HepG2 (cell line): ENCODE measurements around the gene ANKRD12. TPM values are rescaled to one million over a fixed set of nuclear protein-coding genes. Genes with fewer than 3 reads are reported as not detected.

Experiments
- ATAC-seq: fragments of 200-7000 bp; cut with Tn5 transposase; 3 replicates; pipeline ENCODE4 v1.9.1; 2020; ENCODE audit warnings: mild to moderate bottlenecking, moderate library complexity
- BruUV-seq: library from RNA; stranded (reverse); fragments of 400-500 nt; replicated peaks from 2 replicates; lab custom pipeline; 2021; lab: Mats Ljungman, UMichigan
- CTCF ChIA-PET: fragments of 300-600 bp; formaldehyde crosslinking; extraction: SDS; loops from one replicate; lab custom pipeline; 2021; ENCODE audit warnings: low total read pairs, inconsistent platforms, low intra/inter-chr PET ratio; lab: Yijun Ruan, JAX
- POLR2A ChIA-PET: fragments of 350-600 bp; sonication (Branson Sonifier 250); formaldehyde crosslinking; loops from one replicate; lab custom pipeline; 2020; ENCODE audit warnings: antibody characterized with exemption, inconsistent platforms; lab: Yijun Ruan, JAX
- DNase-seq: peaks from one replicate; pipeline ENCODE4 v3.0.0-alpha.2; 2015; ENCODE audit warnings: low spot score
- FAIRE-seq: peaks from 3 replicates; lab custom pipeline; 2011; peaks lifted over from hg19 to GRCh38; lab: Jason Lieb, UNC
- H2AFZ ChIP-seq: one replicate; pipeline ENCODE4 v1.6.1; 2011; ENCODE audit warnings: low read length, inconsistent platforms
- H3K27ac ChIP-seq: fragments of 300-600 bp; 3 replicates; pipeline ENCODE4 v1.8.0; 2011; ENCODE audit warnings: mixed run types, mild to moderate bottlenecking, mixed read lengths, low read length, inconsistent platforms; ENCODE audit not compliant: insufficient read depth; ENCODE audit errors: extremely low read length
- H3K27me3 ChIP-seq, 2 experiments: fragments of 200-600 bp in 1 of 2; 2 replicates in 1 of 2; 3 replicates in 1 of 2; pipeline versions ENCODE4 v1.6.0 to v1.8.0; 2011; ENCODE audit warnings: low read length in 2 of 2, mild to moderate bottlenecking in 2 of 2, moderate library complexity in 2 of 2, inconsistent platforms in 1 of 2; ENCODE audit not compliant: insufficient read depth in 2 of 2, control insufficient read depth in 1 of 2
- H3K36me3 ChIP-seq, 2 experiments: fragments of 200-600 bp in 1 of 2; replicated peaks in 1 of 2; 2 replicates in 1 of 2; 3 replicates in 1 of 2; pipeline versions ENCODE4 v1.5.1 to v1.8.0; 2011; ENCODE audit warnings: low read length in 2 of 2, inconsistent platforms in 1 of 2; ENCODE audit not compliant: insufficient read depth in 2 of 2, control insufficient read depth in 1 of 2
- H3K4me1 ChIP-seq: 2 replicates; pipeline ENCODE4 v1.5.1; 2012; ENCODE audit warnings: low read length, inconsistent platforms; ENCODE audit not compliant: insufficient read depth
- H3K4me2 ChIP-seq: 2 replicates; pipeline ENCODE4 v1.6.0; 2011; ENCODE audit warnings: low read depth, low read length, inconsistent platforms
- H3K4me3 ChIP-seq, 3 experiments: fragments of 200-600 bp in 1 of 3; sonication (generic), shearing (Covaris generic) in 1 of 3; replicated peaks in 1 of 3; 2 replicates each; pipeline ENCODE4 v1.5.1; 2011 to 2016; ENCODE audit warnings: low read length in 3 of 3, inconsistent platforms in 2 of 3, low read depth in 2 of 3, mild to moderate bottlenecking in 2 of 3, control low read depth in 1 of 3, mixed read lengths in 1 of 3; ENCODE audit not compliant: insufficient read depth in 1 of 3
- H3K79me2 ChIP-seq: one replicate; pipeline ENCODE4 v1.6.1; 2011; ENCODE audit warnings: low read length, inconsistent platforms; ENCODE audit not compliant: insufficient read depth
- H3K9ac ChIP-seq: 2 replicates; pipeline ENCODE4 v1.6.0; 2011; ENCODE audit warnings: mild to moderate bottlenecking, low read depth, low read length, inconsistent platforms; ENCODE audit not compliant: insufficient read depth
- H3K9me3 ChIP-seq: 2 replicates; pipeline ENCODE4 v1.5.1; 2012; ENCODE audit warnings: mild to moderate bottlenecking, low read length
- H4K20me1 ChIP-seq: 2 replicates; pipeline ENCODE4 v1.6.0; 2011; ENCODE audit warnings: inconsistent platforms, mild to moderate bottlenecking, low read length, moderate library complexity; ENCODE audit not compliant: insufficient read depth
- ARNT ChIP-seq: fragments of 450-650 bp; IDR thresholded peaks from 2 replicates; pipeline ENCODE4 v1.6.1; 2017
- FOXJ3 ChIP-seq: sonication (generic); formaldehyde crosslinking; IDR thresholded peaks from 2 replicates; pipeline ENCODE4 v1.4.0; 2020; ENCODE audit warnings: missing genetic modification reagents, mild to moderate bottlenecking, borderline replicate concordance
- HMG20B ChIP-seq: conservative IDR thresholded peaks from 2 replicates; pipeline ENCODE4 v1.6.1; 2016; ENCODE audit warnings: missing genetic modification reagents, missing compliant biosample characterization
- MYNN ChIP-seq: sonication (generic); formaldehyde crosslinking; IDR thresholded peaks from 2 replicates; pipeline ENCODE4 v1.4.0; 2020; ENCODE audit warnings: mild to moderate bottlenecking, low read depth, missing genetic modification reagents
- NFE2 ChIP-seq: sonication (generic); formaldehyde crosslinking; IDR thresholded peaks from 2 replicates; pipeline ENCODE4 v1.4.0; 2020; ENCODE audit warnings: missing genetic modification reagents
- PHB2 ChIP-seq: fragments of 450-650 bp; IDR thresholded peaks from 2 replicates; pipeline ENCODE4 v1.6.1; 2018; ENCODE audit not compliant: partially characterized antibody
- PHF21A ChIP-seq: sonication (generic); formaldehyde crosslinking; IDR thresholded peaks from 2 replicates; pipeline ENCODE4 v1.5.0; 2020; ENCODE audit warnings: mild to moderate bottlenecking, missing genetic modification reagents
- RAD21 ChIP-seq: fragments of 450-650 bp; formaldehyde crosslinking; IDR thresholded peaks from 2 replicates; pipeline ENCODE4 v1.5.0; 2020; ENCODE audit warnings: mild to moderate bottlenecking
- SAP130 ChIP-seq: IDR thresholded peaks from 2 replicates; pipeline ENCODE4 v1.6.1; 2016; ENCODE audit warnings: low read depth
- TBX3 ChIP-seq: fragments of 450-650 bp; IDR thresholded peaks from 2 replicates; pipeline ENCODE4 v1.6.1; 2017; ENCODE audit warnings: antibody characterized with exemption, mild to moderate bottlenecking, inconsistent platforms, borderline replicate concordance
- XBP1 ChIP-seq: sonication (generic); formaldehyde crosslinking; IDR thresholded peaks from 2 replicates; pipeline ENCODE4 v1.5.0; 2020; ENCODE audit warnings: missing genetic modification reagents
- ZBTB3 ChIP-seq: sonication (generic); formaldehyde crosslinking; IDR thresholded peaks from 2 replicates; pipeline ENCODE4 v1.4.0; 2020; ENCODE audit warnings: low read depth, mild to moderate bottlenecking, moderate library complexity, missing genetic modification reagents, borderline replicate concordance
- ZBTB42 ChIP-seq: sonication (generic); formaldehyde crosslinking; IDR thresholded peaks from 2 replicates; pipeline ENCODE4 v1.5.0; 2020; ENCODE audit warnings: mild to moderate bottlenecking, missing genetic modification reagents
- ZNF256 ChIP-seq: sonication (generic); formaldehyde crosslinking; conservative IDR thresholded peaks from 2 replicates; pipeline ENCODE4 v1.4.0; 2020; ENCODE audit warnings: missing genetic modification reagents
- ZNF3 ChIP-seq: IDR thresholded peaks from 2 replicates; pipeline ENCODE4 v1.7.0; 2017; ENCODE audit warnings: inconsistent platforms
- ZNF383 ChIP-seq: sonication (generic); formaldehyde crosslinking; IDR thresholded peaks from 2 replicates; pipeline ENCODE4 v1.4.0; 2020; ENCODE audit warnings: missing genetic modification reagents, mild to moderate bottlenecking, borderline replicate concordance
- ZNF547 ChIP-seq: sonication (generic); formaldehyde crosslinking; IDR thresholded peaks from 2 replicates; pipeline ENCODE4 v1.5.1; 2020; ENCODE audit warnings: mild to moderate bottlenecking, missing genetic modification reagents
- WGBS: methylation state at CpG from one replicate; pipeline ENCODE4 v1.1.6; 2017; ENCODE audit warnings: low lambda C conversion rate; 5-methylcytosine and 5-hydroxymethylcytosine counted together
- in situ Hi-C: cut with HindIII; loops from 2 replicates; pipeline ENCODE4 v1.10.0; 2017; ENCODE audit warnings: low pct_unique_long_range_greater_than_20kb; ENCODE audit not compliant: extremely low pct_ligation_motif_present
- intact Hi-C: fragments of 100-400 bp; cut with micrococcal nuclease; formaldehyde crosslinking; loops from one replicate; pipeline ENCODE4 v1.10.0; 2022; ENCODE audit not compliant: unreplicated experiment
- polyA plus RNA-seq, 8 experiments: library from polyadenylated mRNA; depleted of rRNA in 3 of 8; stranded (reverse) in 7 of 8; unstranded in 1 of 8; fragments of >200 nt; fragmentation: Illumina TruSeq in 4 of 8; extraction: Trizol in 4 of 8; gene quantifications; 2 replicates each; pipeline versions ENCODE4 v1.2.1 to v1.2.3, GENCODE V29; 2011 to 2016; ENCODE audit warnings: low read depth in 4 of 8, missing spikeins in 1 of 8, mixed read lengths in 1 of 8; ENCODE audit not compliant: insufficient read depth in 1 of 8
- total RNA-seq, 5 experiments: library from RNA; depleted of rRNA; stranded (reverse); fragments of >200 nt; fragmentation: Illumina TruSeq; extraction: Trizol; gene quantifications; 2 replicates each; pipeline ENCODE4 v1.2.3, GENCODE V29; 2016; ENCODE audit warnings: low read depth in 1 of 5
- TF ChIP-seq, protein P1 (sequence below): sonication (generic); formaldehyde crosslinking; IDR thresholded peaks from 2 replicates; pipeline ENCODE4 v1.5.0; 2020; ENCODE audit warnings: mild to moderate bottlenecking, missing genetic modification reagents
- TF ChIP-seq, protein P2 (sequence below): sonication (generic); formaldehyde crosslinking; IDR thresholded peaks from 2 replicates; pipeline ENCODE4 v1.8.0; 2022; ENCODE audit warnings: low read depth, missing genetic modification reagents

ANKRD12 gene
- total and polyA plus RNA-seq, 2 of the 13 experiments (the other 11 are each of a cell fraction or from before 2014, with no cell fraction given): 6.0 to 23.2 TPM

DNA sequence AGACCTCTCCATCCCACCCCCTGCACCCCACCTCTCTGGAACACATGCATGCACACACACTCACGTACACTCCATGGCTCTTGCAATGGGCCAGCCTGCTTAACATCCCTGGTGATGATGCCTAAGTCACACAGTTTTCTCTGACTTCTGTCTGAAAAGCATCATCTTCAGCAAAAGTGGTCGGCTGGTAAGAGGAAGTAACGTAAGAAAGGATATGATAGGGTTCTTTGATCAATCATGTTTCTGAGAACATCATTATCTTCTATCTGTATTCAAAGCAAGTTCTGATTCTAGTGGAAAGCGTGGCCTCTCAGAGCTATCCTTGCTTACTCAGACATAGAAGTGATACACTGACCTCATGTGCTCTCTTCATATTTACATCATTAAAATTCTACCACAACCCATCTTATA, 45.5 kb upstream of the ANKRD12 start:
- DNase-seq (no peak), ATAC-seq (no peak), FAIRE-seq (no peak)
- WGBS: 97% methylated on average over 4 of the region's 4 CpGs
- H3K4me1 ChIP-seq: peaks cover 79% of the 10 kb centered on the region
- BruUV-seq: no TSS peak
- TF ChIP-seq TBX3 (no peak), ZNF256 (CRISPR knock-in tag) (no peak), PHB2 (no peak), SAP130 (CRISPR knock-in tag) (no peak), ZBTB42 (CRISPR knock-in tag) (no peak), NFE2 (no peak), XBP1 (CRISPR knock-in tag) (no peak), ZNF3 (CRISPR knock-in tag) (no peak)
- H4K20me1 ChIP-seq: no peaks in the 10 kb centered on the region
- no peak overlapping the region for H3K9ac ChIP-seq
- no peak overlapping the region for H2AFZ ChIP-seq
- no peak overlapping the region for H3K27ac ChIP-seq
- H3K79me2 ChIP-seq: no peaks in the 10 kb centered on the region
- no peaks in the 10 kb centered on the region for H3K27me3 ChIP-seq
- H3K9me3 ChIP-seq: no peaks in the 10 kb centered on the region
- in situ Hi-C loops (no loop called here), intact Hi-C loops (no loop called here)
- no peak overlapping the region for H3K4me3 ChIP-seq
- CTCF ChIA-PET: no interaction called here
- H3K36me3 ChIP-seq: no peaks in the 10 kb centered on the region
- POLR2A ChIA-PET: no interaction called here
- no peak overlapping the region for H3K4me2 ChIP-seq

DNA sequence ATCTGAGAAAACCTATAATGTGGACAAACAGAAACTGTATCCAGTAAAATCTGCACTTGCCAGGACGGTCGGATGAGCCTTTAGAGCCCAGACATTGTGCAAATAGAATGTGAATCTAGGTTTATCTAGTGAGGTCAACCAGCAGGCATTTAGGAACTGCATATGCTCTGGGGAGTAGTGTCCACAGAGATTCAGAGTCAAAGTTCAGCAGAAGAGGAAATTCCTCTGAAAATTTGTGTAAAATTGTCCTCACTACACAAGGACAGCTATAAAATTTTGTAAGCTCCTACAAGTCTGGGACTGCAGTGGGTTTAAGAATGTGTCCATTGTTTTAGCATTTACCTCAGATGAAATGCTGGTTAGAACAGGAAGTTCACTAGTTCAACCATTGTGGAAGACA, 43.9 kb upstream of the ANKRD12 start:
- no peak overlapping the region for H2AFZ ChIP-seq
- intact Hi-C loops (no loop called here), in situ Hi-C loops (no loop called here)
- H3K9me3 ChIP-seq: no peaks in the 10 kb centered on the region
- H3K4me2 ChIP-seq: peak overlapping the region; percentile 65
- FAIRE-seq (peak; percentile 99), DNase-seq (peak; percentile 97), ATAC-seq (peak; percentile 96)
- CTCF ChIA-PET: no interaction called here
- peaks cover 81% of the 10 kb centered on the region for H3K4me1 ChIP-seq
- no peaks in the 10 kb centered on the region for H3K27me3 ChIP-seq
- POLR2A ChIA-PET: interaction anchor here (0.7 to 4.5 kb wide), 4 partner anchors 11 to 44 kb away, joined by 3 to 67 read pairs (median 3); partner anchors contain the start of genes ANKRD12 and NDUFV2
- no peaks in the 10 kb centered on the region for H3K79me2 ChIP-seq
- H4K20me1 ChIP-seq: no peaks in the 10 kb centered on the region
- 3% methylated on average over 2 of the region's 2 CpGs for WGBS
- H3K36me3 ChIP-seq: no peaks in the 10 kb centered on the region
- peak overlapping the region; percentile 80 for H3K27ac ChIP-seq
- BruUV-seq: no TSS peak
- peak overlapping the region in 1 of 3 experiments; percentile 39; a peak in 1 of 6 replicates for H3K4me3 ChIP-seq
- peak overlapping the region; percentile 59 for H3K9ac ChIP-seq
- no peak for TF ChIP-seq ZBTB3
- peak; percentile 36; the same call in 1 of the 2 replicates for TF ChIP-seq FOXJ3 (CRISPR knock-in tag)
- TF ChIP-seq ARNT: no peak
- TF ChIP-seq, protein P1, sequence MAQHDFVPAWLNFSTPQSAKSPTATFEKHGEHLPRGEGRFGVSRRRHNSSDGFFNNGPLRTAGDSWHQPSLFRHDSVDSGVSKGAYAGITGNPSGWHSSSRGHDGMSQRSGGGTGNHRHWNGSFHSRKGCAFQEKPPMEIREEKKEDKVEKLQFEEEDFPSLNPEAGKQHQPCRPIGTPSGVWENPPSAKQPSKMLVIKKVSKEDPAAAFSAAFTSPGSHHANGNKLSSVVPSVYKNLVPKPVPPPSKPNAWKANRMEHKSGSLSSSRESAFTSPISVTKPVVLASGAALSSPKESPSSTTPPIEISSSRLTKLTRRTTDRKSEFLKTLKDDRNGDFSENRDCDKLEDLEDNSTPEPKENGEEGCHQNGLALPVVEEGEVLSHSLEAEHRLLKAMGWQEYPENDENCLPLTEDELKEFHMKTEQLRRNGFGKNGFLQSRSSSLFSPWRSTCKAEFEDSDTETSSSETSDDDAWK (CRISPR knock-in tag): no peak
- TF ChIP-seq ZNF383 (CRISPR knock-in tag): no peak
- TF ChIP-seq SAP130 (CRISPR knock-in tag): peak; percentile 85
- peak; percentile 36; the same call in 1 of the 2 replicates for TF ChIP-seq ZNF547 (CRISPR knock-in tag)
- TF ChIP-seq PHF21A (CRISPR knock-in tag): peak; percentile 84
- TF ChIP-seq RAD21 (CRISPR knock-in tag): 0 out of 2 replicates have a peak, but pooled peaks have one; percentile 9
- TF ChIP-seq HMG20B (CRISPR knock-in tag): peak; percentile 72; the same call in 1 of the 2 replicates
- TF ChIP-seq, protein P2, sequence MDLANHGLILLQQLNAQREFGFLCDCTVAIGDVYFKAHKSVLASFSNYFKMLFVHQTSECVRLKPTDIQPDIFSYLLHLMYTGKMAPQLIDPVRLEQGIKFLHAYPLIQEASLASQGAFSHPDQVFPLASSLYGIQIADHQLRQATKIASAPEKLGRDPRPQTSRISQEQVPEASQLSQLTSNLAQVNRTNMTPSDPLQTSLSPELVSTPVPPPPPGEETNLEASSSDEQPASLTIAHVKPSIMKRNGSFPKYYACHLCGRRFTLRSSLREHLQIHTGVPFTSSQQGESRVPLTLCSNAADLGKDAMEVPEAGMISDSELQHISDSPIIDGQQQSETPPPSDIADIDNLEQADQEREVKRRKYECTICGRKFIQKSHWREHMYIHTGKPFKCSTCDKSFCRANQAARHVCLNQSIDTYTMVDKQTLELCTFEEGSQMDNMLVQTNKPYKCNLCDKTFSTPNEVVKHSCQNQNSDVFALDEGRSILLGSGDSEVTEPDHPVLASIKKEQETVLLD (CRISPR knock-in tag): no peak
- TF ChIP-seq TBX3: 0 out of 2 replicates have a peak, but pooled peaks have one; percentile 25
- TF ChIP-seq MYNN: no peak
